HG03342 (cell line): ENCODE data around the gene EPS8L2.
"Not testable (repeated sequence)": the region's sequence is repeated elsewhere in the genome, so short reads cannot be mapped to it uniquely, and the experiment has no call there.

ENCODE experiments used
- ATAC-seq: cut with Tn5 transposase; IDR thresholded peaks from one replicate; pipeline ENCODE4 v1.9.1; 2021; ENCODE audit warnings: mild to moderate bottlenecking, moderate library complexity; ENCODE audit not compliant: unreplicated experiment

EPS8L2 gene

DNA sequence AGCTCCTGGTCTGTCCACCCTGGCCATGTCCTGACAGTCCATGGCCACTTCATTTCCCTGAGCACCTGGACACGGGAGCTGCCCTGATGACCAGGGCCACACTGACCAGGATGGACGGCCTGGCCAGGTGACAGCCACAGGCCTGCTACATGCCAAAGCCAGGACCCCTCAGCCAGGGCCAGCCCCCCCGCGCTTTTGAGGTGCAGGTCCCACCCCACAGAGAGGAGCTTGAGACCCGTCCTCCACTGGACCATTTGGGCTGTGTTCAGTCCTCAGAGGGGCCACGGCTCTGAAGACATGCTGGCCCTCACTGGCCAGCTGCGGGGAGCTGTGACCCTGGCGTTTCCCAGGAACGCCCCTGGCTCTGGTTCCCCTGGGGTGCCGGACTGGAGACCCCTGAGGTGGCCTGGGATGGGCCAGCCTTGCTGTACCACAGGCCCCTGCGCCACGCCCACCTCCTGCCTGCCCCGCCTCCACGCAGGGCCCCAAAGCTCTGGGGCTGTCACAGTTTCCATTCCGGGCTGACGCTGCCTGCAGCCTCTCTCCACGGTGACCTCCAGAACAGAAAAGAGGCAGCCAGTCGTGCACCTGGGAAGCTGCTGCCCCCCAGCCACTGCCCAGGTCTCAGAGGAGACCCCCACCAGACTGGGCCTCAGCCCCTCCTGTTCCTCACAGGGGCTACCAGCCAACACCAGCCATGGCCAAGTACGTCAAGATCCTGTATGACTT is 18.2 kb downstream of the EPS8L2 start:
- ATAC-seq, result no peak

- ATAC-seq, result no peak
Observed at GRCh38 chr11:724778-725386, 18.9 kb downstream of the EPS8L2 start.

DNA sequence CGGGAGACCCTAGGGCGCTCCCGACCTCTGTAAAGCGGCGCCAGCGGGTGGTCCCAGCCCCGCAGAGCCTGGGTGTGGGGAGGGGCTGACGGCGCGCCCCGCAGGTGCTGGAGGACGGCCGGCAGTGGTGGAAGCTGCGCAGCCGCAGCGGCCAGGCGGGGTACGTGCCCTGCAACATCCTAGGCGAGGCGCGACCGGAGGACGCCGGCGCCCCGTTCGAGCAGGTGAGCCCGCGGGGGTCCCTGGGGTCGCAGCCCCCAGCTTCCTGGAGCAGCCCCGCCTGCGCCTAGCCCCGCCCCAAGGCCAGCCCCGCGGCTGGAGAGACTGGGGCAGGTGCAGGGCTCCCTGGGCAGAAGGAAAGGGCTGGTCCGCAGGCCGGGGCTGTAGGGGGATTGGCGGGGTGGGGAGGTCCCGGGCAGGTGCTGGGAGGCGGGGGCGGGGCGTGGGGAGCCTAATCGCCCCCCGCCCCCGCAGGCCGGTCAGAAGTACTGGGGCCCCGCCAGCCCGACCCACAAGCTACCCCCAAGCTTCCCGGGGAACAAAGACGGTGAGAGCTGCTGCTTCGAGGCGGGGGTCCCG is 19.7 kb downstream of the EPS8L2 start:
- no peak for ATAC-seq

GRCh38 chr11:726278-727220 is 20.5 kb downstream of the EPS8L2 start:
- ATAC-seq, result no peak

GRCh38 chr11:727281-727701 is 21.3 kb downstream of the EPS8L2 start:
- no peak for ATAC-seq

- no peak for ATAC-seq
Observed at GRCh38 chr11:727859-728748, 22.1 kb downstream of the EPS8L2 start.

- no peak for ATAC-seq
Observed at GRCh38 chr11:728901-729491, 23.0 kb downstream of the EPS8L2 start.

DNA sequence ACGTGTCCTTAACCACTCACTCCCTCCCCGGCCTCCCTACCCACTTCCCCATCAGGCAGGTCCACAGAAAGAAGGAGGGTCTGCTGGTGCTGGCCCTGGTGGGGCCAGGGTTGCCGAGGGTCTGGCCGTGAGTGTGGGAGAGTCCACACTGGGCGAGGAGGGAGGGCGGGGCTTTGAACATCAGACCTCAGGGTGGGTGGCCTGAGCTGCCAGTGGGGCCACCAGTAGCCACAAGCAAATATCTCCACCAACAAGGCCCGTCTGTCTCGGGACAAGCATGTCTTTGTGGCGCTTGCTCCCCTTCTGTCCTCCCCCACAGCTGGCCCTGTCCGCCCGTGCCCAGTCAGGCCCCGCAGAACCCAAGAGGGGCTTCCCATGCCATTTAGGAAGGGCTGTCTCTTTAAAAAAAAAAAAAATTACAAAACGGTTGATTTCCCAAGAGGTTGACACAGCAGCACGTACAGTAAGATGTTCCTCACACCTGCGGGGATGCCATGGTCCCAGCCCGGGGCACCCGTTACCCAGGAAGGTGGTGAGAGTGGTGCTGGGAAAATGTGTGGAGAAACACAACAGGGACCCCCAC is 23.6 kb downstream of the EPS8L2 start:
- no peak for ATAC-seq

DNA sequence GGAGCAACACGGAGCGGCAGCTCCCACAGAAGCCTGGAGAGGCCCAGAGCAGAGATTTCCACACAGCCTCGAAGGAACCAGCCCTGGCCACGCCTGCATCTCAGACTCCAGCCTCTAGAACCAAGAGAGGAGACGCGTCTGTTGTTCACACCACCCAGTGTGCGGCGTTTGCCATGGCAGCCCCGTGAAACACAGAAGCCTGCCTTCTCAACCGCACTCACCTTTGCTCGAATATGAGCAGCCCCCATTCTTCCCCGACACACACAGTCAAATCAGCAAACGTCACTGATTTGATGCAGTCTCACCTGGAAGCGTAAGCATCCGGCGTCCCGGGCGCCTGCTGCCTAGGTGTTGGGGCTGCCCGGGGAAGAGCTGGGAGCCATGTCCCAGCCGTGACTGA is 27.0 kb downstream of the EPS8L2 start:
- no peak for ATAC-seq

DNA sequence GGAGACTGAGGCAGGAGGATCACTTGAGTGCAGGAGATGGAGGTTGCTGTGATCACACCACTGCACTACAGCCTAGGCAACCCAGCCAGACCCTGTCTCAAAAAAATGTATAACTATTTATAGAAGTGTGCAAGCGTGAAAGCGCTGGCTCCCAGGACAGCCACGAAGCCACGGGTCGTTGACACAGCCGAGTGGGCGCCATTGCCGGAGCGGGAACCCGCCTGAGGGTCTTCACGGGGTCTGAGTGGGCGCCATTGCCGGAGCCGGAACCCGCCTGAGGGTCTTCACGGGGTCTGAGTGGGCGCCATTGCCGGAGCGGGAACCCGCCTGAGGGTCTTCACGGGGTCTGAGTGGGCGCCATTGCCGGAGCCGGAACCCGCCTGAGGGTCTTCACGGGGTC is 28.5 kb downstream of the EPS8L2 start:
- not testable (repeated sequence) for ATAC-seq

- ATAC-seq, result no peak
Observed at GRCh38 chr11:737366-737765, 31.3 kb downstream of the EPS8L2 start.

- not testable (repeated sequence) for ATAC-seq
Observed at GRCh38 chr11:737899-738298, 31.9 kb downstream of the EPS8L2 start.

DNA sequence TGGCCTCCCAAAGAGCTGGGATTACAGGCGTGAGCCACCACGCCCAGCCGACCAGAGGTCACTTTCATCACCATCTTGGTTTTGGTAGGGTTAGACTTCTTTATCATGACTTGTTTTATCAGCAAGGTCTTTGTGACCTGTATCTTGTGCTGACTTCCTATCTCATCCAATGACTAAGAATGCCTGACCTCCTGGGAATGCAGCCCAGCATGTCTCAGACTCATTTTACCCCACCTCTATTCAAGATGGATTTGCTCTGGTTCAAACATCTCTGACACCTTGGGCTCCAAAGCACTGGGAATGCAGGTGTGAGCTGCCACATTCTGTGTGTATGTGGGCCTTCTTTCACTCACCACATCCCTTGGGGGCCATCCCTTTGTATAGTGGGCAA is 36.1 kb downstream of the EPS8L2 start:
- ATAC-seq, result no peak

- ATAC-seq, result no peak
Observed at GRCh38 chr11:742571-743201, 36.7 kb downstream of the EPS8L2 start.

DNA sequence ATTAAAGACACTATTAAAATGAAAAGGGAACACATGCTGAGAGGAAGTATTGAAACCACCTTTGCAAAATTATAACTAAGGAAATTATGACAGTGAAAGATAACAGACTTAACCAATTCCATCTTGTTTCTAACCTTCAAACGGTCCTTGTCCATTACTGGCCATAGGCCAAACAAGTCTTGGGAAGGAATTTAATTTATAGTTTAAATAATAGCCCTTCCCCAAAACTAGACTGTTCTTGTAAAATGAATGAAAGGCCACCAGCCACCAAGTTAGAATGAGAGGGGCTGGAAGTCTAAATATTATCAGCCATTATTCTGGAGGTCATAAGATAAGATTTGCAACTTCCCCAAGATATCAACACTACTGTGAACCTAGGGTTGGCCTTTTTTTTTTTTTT is 39.4 kb downstream of the EPS8L2 start:
- no peak for ATAC-seq

- peak; percentile 23 for ATAC-seq
Observed at GRCh38 chr11:746289-747157, 40.5 kb downstream of the EPS8L2 start.

GRCh38 chr11:747158-748006 is 41.4 kb downstream of the EPS8L2 start, which contains the start of gene TALDO1:
Gene TALDO1 (plus strand): TSS chr11:747464. CDS start chr11:747482, 18 bp downstream.
- peak; percentile 83 for ATAC-seq
